H1 (cell line): ENCODE results near the gene NRP2. TPM values are rescaled to one million over a fixed set of nuclear protein-coding genes. Genes with fewer than 3 reads are reported as not detected.

ENCODE experiments used
- CTCF ChIA-PET: fragments of 300-600 bp; sonication (Branson Sonifier 250); formaldehyde crosslinking; loops from one replicate; lab custom pipeline; 2021; ENCODE audit not compliant: partially characterized antibody; lab: Charles Lee
- POLR2A ChIA-PET: fragments of 300-600 bp; sonication (Branson Sonifier 250); formaldehyde crosslinking; loops from one replicate; lab custom pipeline; 2021; ENCODE audit warnings: inconsistent platforms; ENCODE audit not compliant: partially characterized antibody; lab: Charles Lee
- DNase-seq, 2 experiments: peaks; one replicate each; pipeline versions ENCODE4 v3.0.0 to v3.0.0-alpha.2; 2010 to 2022; ENCODE audit warnings: low spot score in 2 of 2, low read depth in 1 of 2, mixed read lengths in 1 of 2
- FAIRE-seq: peaks from 2 replicates; lab custom pipeline; 2011; peaks lifted over from hg19 to GRCh38; lab: Jason Lieb, UNC
- H2AFZ ChIP-seq: 2 replicates; pipeline ENCODE4 v1.8.1; 2012; ENCODE audit warnings: low read length, inconsistent platforms
- H2AK5ac ChIP-seq: 2 replicates; pipeline ENCODE4 v1.6.1; 2013; ENCODE audit warnings: low read depth, low read length
- H2BK120ac ChIP-seq: replicated peaks from 2 replicates; pipeline ENCODE3; 2013; ENCODE audit warnings: low read depth, low read length, inconsistent platforms
- H2BK12ac ChIP-seq: 2 replicates; pipeline ENCODE4 v1.6.1; 2013; ENCODE audit warnings: low read depth, low read length
- H2BK15ac ChIP-seq: 2 replicates; pipeline ENCODE4 v1.6.1; 2013; ENCODE audit warnings: low read length
- H2BK20ac ChIP-seq: 2 replicates; pipeline ENCODE4 v1.6.1; 2013; ENCODE audit warnings: low read length
- H2BK5ac ChIP-seq: 2 replicates; pipeline ENCODE4 v1.6.1; 2013; ENCODE audit warnings: low read depth, low read length
- H3K14ac ChIP-seq: 2 replicates; pipeline ENCODE4 v1.6.1; 2013; ENCODE audit warnings: inconsistent platforms; ENCODE audit not compliant: insufficient read length
- H3K18ac ChIP-seq: 2 replicates; pipeline ENCODE4 v1.6.1; 2013; ENCODE audit warnings: low read length; ENCODE audit errors: extremely low read depth
- H3K23ac ChIP-seq: 2 replicates; pipeline ENCODE4 v1.6.1; 2013; ENCODE audit warnings: inconsistent platforms; ENCODE audit not compliant: insufficient read length
- H3K23me2 ChIP-seq: 2 replicates; pipeline ENCODE4 v1.6.1; 2013; ENCODE audit warnings: low read depth, low read length
- H3K27ac ChIP-seq: 2 replicates; pipeline ENCODE4 v1.6.1; 2011; ENCODE audit warnings: low read depth, low read length, inconsistent platforms
- H3K27me3 ChIP-seq, 4 experiments: replicated peaks in 1 of 4; 1 replicate in 1 of 4; 2 replicates in 3 of 4; pipeline versions ENCODE4 v1.6.1 to v1.8.1; 2011 to 2013; ENCODE audit warnings: low read length in 3 of 4, mild to moderate bottlenecking in 3 of 4, inconsistent platforms in 2 of 4, mixed read lengths in 2 of 4, moderate library complexity in 1 of 4; ENCODE audit not compliant: control insufficient read depth in 3 of 4, insufficient read depth in 3 of 4; ENCODE audit errors: extremely low read depth in 1 of 4
- H3K36me3 ChIP-seq, 4 experiments: 2 replicates each; pipeline versions ENCODE4 v1.6.1 to v1.8.1; 2011 to 2013; ENCODE audit warnings: mild to moderate bottlenecking in 4 of 4, low read length in 3 of 4, moderate library complexity in 2 of 4, control low read depth in 1 of 4, inconsistent platforms in 1 of 4; ENCODE audit not compliant: insufficient read depth in 4 of 4, control insufficient read depth in 2 of 4
- H3K4ac ChIP-seq: replicated peaks from 2 replicates; pipeline ENCODE3; 2013; ENCODE audit warnings: low read length, low read depth, mixed read lengths, inconsistent platforms; ENCODE audit not compliant: insufficient read length
- H3K4me1 ChIP-seq, 4 experiments: replicated peaks in 1 of 4; 1 replicate in 1 of 4; 2 replicates in 3 of 4; pipeline versions ENCODE4 v1.6.1 to v1.8.1; 2011 to 2013; ENCODE audit warnings: low read length in 3 of 4, inconsistent platforms in 2 of 4, mixed read lengths in 1 of 4; ENCODE audit not compliant: insufficient read depth in 4 of 4, control insufficient read depth in 3 of 4
- H3K4me2 ChIP-seq, 2 experiments: 2 replicates each; pipeline versions ENCODE4 v1.6.1 to v1.8.1; 2011 to 2013; ENCODE audit warnings: low read depth in 2 of 2, low read length in 2 of 2, control low read depth in 1 of 2, inconsistent platforms in 1 of 2, mild to moderate bottlenecking in 1 of 2; ENCODE audit not compliant: insufficient read depth in 1 of 2
- H3K4me3 ChIP-seq, 4 experiments: fragments of 200-600, 300-600 bp in 1 of 4; sonication (generic), shearing (Covaris generic), sonication (Bioruptor Twin) in 1 of 4; 2 replicates each; pipeline versions ENCODE4 v1.5.1 to v1.8.1; 2011 to 2016; ENCODE audit warnings: low read length in 4 of 4, low read depth in 3 of 4, control low read depth in 2 of 4, inconsistent platforms in 2 of 4, mild to moderate bottlenecking in 2 of 4, mixed read lengths in 1 of 4, moderate library complexity in 1 of 4; ENCODE audit not compliant: insufficient read depth in 2 of 4; ENCODE audit errors: extremely low read depth in 1 of 4
- H3K56ac ChIP-seq: replicated peaks from 2 replicates; pipeline ENCODE3; 2013; ENCODE audit warnings: low read depth, mild to moderate bottlenecking, mixed read lengths, low read length, inconsistent platforms; ENCODE audit not compliant: insufficient read length
- H3K79me1 ChIP-seq: 2 replicates; pipeline ENCODE4 v1.6.1; 2013; ENCODE audit warnings: low read depth, low read length, control low read depth
- H3K79me2 ChIP-seq, 2 experiments: 2 replicates each; pipeline versions ENCODE4 v1.6.1 to v1.8.1; 2012 to 2013; ENCODE audit warnings: low read length in 2 of 2, mild to moderate bottlenecking in 2 of 2, inconsistent platforms in 1 of 2; ENCODE audit not compliant: insufficient read depth in 2 of 2, control insufficient read depth in 1 of 2
- H3K9ac ChIP-seq, 4 experiments: replicated peaks in 1 of 4; 1 replicate in 1 of 4; 2 replicates in 3 of 4; pipeline versions ENCODE4 v1.6.1 to v1.8.1; 2011 to 2013; ENCODE audit warnings: low read depth in 3 of 4, low read length in 3 of 4, control low read depth in 2 of 4, mild to moderate bottlenecking in 2 of 4, moderate library complexity in 2 of 4, inconsistent platforms in 1 of 4; ENCODE audit errors: extremely low read depth in 1 of 4
- H3K9me3 ChIP-seq, 2 experiments: 2 replicates each; pipeline versions ENCODE4 v1.6.1 to v1.8.1; 2012 to 2013; ENCODE audit warnings: mild to moderate bottlenecking in 2 of 2, moderate library complexity in 2 of 2, control low read depth in 1 of 2, inconsistent platforms in 1 of 2, low read depth in 1 of 2, low read length in 1 of 2, mixed read lengths in 1 of 2; ENCODE audit not compliant: insufficient read depth in 2 of 2
- H4K20me1 ChIP-seq, 2 experiments: replicated peaks in 1 of 2; 2 replicates each; pipeline versions ENCODE3 to v1.8.1; 2011 to 2013; ENCODE audit warnings: inconsistent platforms in 2 of 2, low read length in 2 of 2, mild to moderate bottlenecking in 1 of 2; ENCODE audit not compliant: insufficient read depth in 2 of 2, control insufficient read depth in 1 of 2
- H4K5ac ChIP-seq: 2 replicates; pipeline ENCODE4 v1.6.1; 2013; ENCODE audit warnings: low read length, low read depth, mixed read lengths, inconsistent platforms; ENCODE audit not compliant: insufficient read length
- H4K8ac ChIP-seq: 2 replicates; pipeline ENCODE4 v1.8.0; 2013; ENCODE audit warnings: mild to moderate bottlenecking, moderate library complexity, low read length, inconsistent platforms; ENCODE audit not compliant: insufficient read depth; ENCODE audit errors: extremely low read depth
- H4K91ac ChIP-seq: replicated peaks from 2 replicates; pipeline ENCODE3; 2013; ENCODE audit warnings: low read length, mixed read lengths, inconsistent platforms; ENCODE audit not compliant: insufficient read length
- BRCA1 ChIP-seq: IDR thresholded peaks from 2 replicates; pipeline ENCODE4 v1.6.1; 2012; ENCODE audit warnings: low read depth, low read length, improper control_type of control experiment
- CBX8 ChIP-seq: fragments of 300-800, 300-1000 bp; sonication (generic); IDR thresholded peaks from 2 replicates; pipeline ENCODE4 v1.7.1; 2016; ENCODE audit warnings: low read depth, low read length, borderline replicate concordance
- CHD2 ChIP-seq: IDR thresholded peaks from 2 replicates; pipeline ENCODE4 v1.6.1; 2012; ENCODE audit warnings: low read length, improper control_type of control experiment
- CREB1 ChIP-seq: IDR thresholded peaks from 2 replicates; pipeline ENCODE4 v1.6.1; 2012; ENCODE audit warnings: inconsistent platforms
- CTBP2 ChIP-seq: IDR thresholded peaks from 2 replicates; pipeline ENCODE4 v1.7.0; 2011; ENCODE audit warnings: borderline replicate concordance, mild to moderate bottlenecking, moderate library complexity, mixed read lengths, low read length; ENCODE audit not compliant: insufficient read depth, insufficient read length
- FOSL1 ChIP-seq: IDR thresholded peaks from 2 replicates; pipeline ENCODE4 v1.6.1; 2011; ENCODE audit warnings: mild to moderate bottlenecking, low read depth, low read length, moderate library complexity; ENCODE audit not compliant: insufficient read depth
- RBBP5 ChIP-seq: IDR thresholded peaks from 2 replicates; pipeline ENCODE4 v1.7.1; 2012; ENCODE audit warnings: low read depth, mild to moderate bottlenecking, inconsistent platforms, low read length, moderate library complexity, borderline replicate concordance
- RNF2 ChIP-seq: fragments of 200-900, 300-1000 bp; sonication (generic); IDR thresholded peaks from 2 replicates; pipeline ENCODE4 v1.7.1; 2016; ENCODE audit warnings: borderline replicate concordance, low read depth, mild to moderate bottlenecking, antibody characterized with exemption, low read length; ENCODE audit not compliant: poor library complexity, severe bottlenecking; ENCODE audit errors: missing control alignments
- SIRT6 ChIP-seq: IDR thresholded peaks from one replicate; pipeline ENCODE4 v1.7.1; 2012; ENCODE audit warnings: low read length, inconsistent platforms
- SP2 ChIP-seq: IDR thresholded peaks from 2 replicates; pipeline ENCODE4 v1.6.1; 2012; ENCODE audit warnings: mild to moderate bottlenecking, low read length, inconsistent platforms
- YY1 ChIP-seq: IDR thresholded peaks from 2 replicates; pipeline ENCODE4 v1.6.1; 2011; ENCODE audit warnings: low read depth, mild to moderate bottlenecking, low read length
- ZNF274 ChIP-seq: IDR thresholded peaks from 2 replicates; pipeline ENCODE4 v1.7.0; 2012; ENCODE audit warnings: low read length, borderline replicate concordance; ENCODE audit errors: extremely low read depth
- WGBS, 2 experiments: shearing (Covaris generic) in 1 of 2; methylation state at CpG; one replicate each; pipeline versions ENCODE4 v1.1.6 to v1.1.7; 2013 to 2015; ENCODE audit warnings: low lambda C conversion rate in 2 of 2, mixed read lengths in 2 of 2, inconsistent platforms in 1 of 2, low coverage in 1 of 2, missing lambda C conversion rate in 1 of 2; ENCODE audit not compliant: insufficient replicate concordance in 2 of 2, insufficient coverage in 1 of 2, insufficient read length in 1 of 2; ENCODE audit errors: extremely low coverage in 1 of 2, missing lambda C conversion rate in 1 of 2; 5-methylcytosine and 5-hydroxymethylcytosine counted together
- polyA plus RNA-seq, 7 experiments: library from polyadenylated mRNA; depleted of rRNA in 3 of 7; stranded (reverse) in 5 of 7; unstranded in 2 of 7; fragments of >200 nt in 5 of 7; fragments of 200-250 nt in 2 of 7; gene quantifications; 1 replicate in 5 of 7; 2 replicates in 1 of 7; 4 replicates in 1 of 7; pipeline versions ENCODE4 v1.2.1 to v1.2.3, GENCODE V29; 2011 to 2013; ENCODE audit warnings: missing spikeins in 2 of 7, mixed read lengths in 2 of 7
- total RNA-seq: library from RNA; stranded (reverse); fragmentation: NEBNext Ultra II Directional; extraction: Animal tissue kit (Norgen Biotek cat#: 25700); gene quantifications from 2 replicates; pipeline ENCODE4 v1.2.1, GENCODE V29; 2021

The NRP2 gene
- total and polyA plus RNA-seq, 2 of the 8 experiments (the other 6 are each of a cell fraction or from before 2014, with no cell fraction given): 32.0 to 37.8 TPM

DNA sequence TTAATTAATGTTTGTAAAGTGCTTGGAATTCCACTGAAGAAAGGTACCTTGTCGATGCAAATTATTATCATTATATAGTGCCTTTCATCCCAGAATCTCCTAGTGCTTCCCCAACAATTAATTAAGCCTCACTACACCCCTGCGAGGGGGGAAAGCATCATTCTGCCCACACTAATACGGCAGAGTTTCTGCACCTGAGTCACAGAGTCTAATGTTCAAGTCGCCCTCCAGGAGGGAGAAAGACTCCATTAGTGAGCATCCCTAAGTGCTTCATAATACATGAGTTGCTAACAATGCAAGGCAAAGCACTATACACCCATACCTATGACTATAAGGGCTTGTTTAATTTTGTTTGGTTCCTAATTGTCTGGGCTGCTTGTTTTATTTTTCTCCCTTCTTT, 25.4 kb upstream of the NRP2 start:
- Histone ChIP-seq H3K4me1 (peaks cover 0 to 4% (median 0%) of the 10 kb centered on the region in 4 experiments; a peak in 2 of 7 replicates), H3K56ac (no peak overlapping the region), H3K36me3 (no peaks in the 10 kb centered on the region; a peak in 1 of 8 replicates), H3K4me3 (no peak overlapping the region), H4K20me1 (no peaks in the 10 kb centered on the region), H3K27ac (no peak overlapping the region), H3K23ac (no peak overlapping the region), H3K14ac (no peak overlapping the region), H3K9me3 (no peaks in the 10 kb centered on the region), H3K4me2 (no peak overlapping the region), H2BK20ac (no peak overlapping the region), H3K9ac (no peak overlapping the region), H4K5ac (no peak overlapping the region), H3K4ac (no peak overlapping the region), H3K27me3 (peaks cover 0 to 1% (median 0%) of the 10 kb centered on the region in 4 experiments; a peak in 2 of 7 replicates), H3K79me1 (no peaks in the 10 kb centered on the region), H3K79me2 (no peaks in the 10 kb centered on the region), H2AK5ac (no peak overlapping the region), H2AFZ (no peak overlapping the region), H2BK120ac (no peak overlapping the region), H4K91ac (no peak overlapping the region), H2BK15ac (no peak overlapping the region), H3K18ac (no peak overlapping the region), H3K23me2 (no peaks in the 10 kb centered on the region), H4K8ac (no peak overlapping the region), H2BK5ac (no peak overlapping the region), H2BK12ac (no peak overlapping the region)
- 94% methylated on average over 4 of the region's 4 CpGs; no CpG with 5 or more reads in 1 of the 2 experiments for WGBS, 2 experiments
- ChIA-PET POLR2A (no interaction called here), CTCF (no interaction called here)
- FAIRE-seq: no peak
- TF ChIP-seq YY1 (no peak), CHD2 (no peak), CREB1 (no peak), SP2 (no peak), RBBP5 (no peak), CTBP2 (no peak), ZNF274 (no peak), BRCA1 (no peak), FOSL1 (no peak), CBX8 (no peak), SIRT6 (no peak), RNF2 (no peak)
- DNase-seq: peak in 1 of 2 experiments; percentile 13
